ENCODE measurements around the gene JUP. TPM values are rescaled to one million over a fixed set of nuclear protein-coding genes. Genes with fewer than 3 reads are reported as not detected.

The JUP gene
- 54.1 and 57.0 TPM in 2 replicates for total RNA-seq

GRCh38 chr17:41786227-41787020 lies at the start of gene JUP:
Gene JUP, minus strand, starts transcription at chr17:41786711. Its CDS starts 14,857 bp downstream, at chr17:41771854.

GRCh38 chr17:41835800-41836549 lies 49.5 kb upstream of the JUP start, which contains the start of gene NT5C3B:
Gene NT5C3B, minus strand, starts transcription at chr17:41836232. Its CDS starts 39 bp downstream, at chr17:41836193.

GRCh38 chr17:41812381-41813151 lies 26.1 kb upstream of the JUP start, which contains the start of gene FKBP10:
Gene FKBP10, plus strand, starts transcription at chr17:41813004. Its CDS starts 31 bp downstream, at chr17:41813035.

GRCh38 chr17:41811549-41812380 lies 25.3 kb upstream of the JUP start, which contains the start of gene P3H4:
Gene P3H4, minus strand, starts transcription at chr17:41811949. Its CDS starts 34 bp downstream, at chr17:41811915.

GRCh38 chr17:41734139-41734948 lies 52.2 kb downstream of the JUP start, which contains the start of gene HAP1:
Gene HAP1, minus strand, starts transcription at chr17:41734643. Its CDS starts 9 bp downstream, at chr17:41734634.

GRCh38 chr17:41711669-41712400 lies 74.7 kb downstream of the JUP start, which contains the start of gene GAST:
Gene GAST, plus strand, starts transcription at chr17:41712331. Its CDS starts 3,106 bp downstream, at chr17:41715437.

Other genes starting within 250 kb of the JUP start
- gene KRT9, start 214.7 kb downstream of the JUP start, total RNA-seq: not detected in 2 replicates
- gene KRT14, start 199.8 kb downstream of the JUP start, total RNA-seq: not detected in 2 replicates
- not detected in 2 replicates for gene KRT16, start 173.9 kb downstream of the JUP start, total RNA-seq
- gene KRT17, start 162.1 kb downstream of the JUP start, total RNA-seq: 0.54 and 0.65 TPM in 2 replicates
- gene EIF1, start 97.8 kb downstream of the JUP start, total RNA-seq: 109 and 140 TPM in 2 replicates
- not detected in 2 replicates for gene GAST, start 74.4 kb downstream of the JUP start, total RNA-seq
- gene HAP1, start 52.1 kb downstream of the JUP start, total RNA-seq: not detected in 2 replicates
- gene P3H4, start 25.2 kb upstream of the JUP start, total RNA-seq: 86.3 and 93.0 TPM in 2 replicates
- 676 and 811 TPM in 2 replicates for gene FKBP10, start 26.3 kb upstream of the JUP start, total RNA-seq
- gene NT5C3B, start 49.5 kb upstream of the JUP start, total RNA-seq: 43.9 and 65.1 TPM in 2 replicates
- not detected in 2 replicates for gene KLHL10, start 51.1 kb upstream of the JUP start, total RNA-seq
- gene KLHL11, start 78.7 kb upstream of the JUP start, total RNA-seq: 17.1 and 23.3 TPM in 2 replicates
- gene ACLY, start 132.2 kb upstream of the JUP start, total RNA-seq: 187 and 262 TPM in 2 replicates
- 0.16 and 0.18 TPM in 2 replicates for gene ODAD4, start 143.9 kb upstream of the JUP start, total RNA-seq
- gene CNP, start 180.1 kb upstream of the JUP start, total RNA-seq: 64.6 and 82.6 TPM in 2 replicates
- gene DNAJC7, start 230.7 kb upstream of the JUP start, total RNA-seq: 51.7 and 54.7 TPM in 2 replicates
- gene NKIRAS2, start 233.4 kb upstream of the JUP start, total RNA-seq: 60.7 and 84.6 TPM in 2 replicates

Measured in cardiac atrium fibroblast (primary cell).